ENCODE data around the gene GSTP1. TPM values are rescaled to one million over a fixed set of nuclear protein-coding genes. Genes with fewer than 3 reads are reported as not detected.
A peak's percentile ranks its signal among the peaks of the same experiment; 100 is the strongest.
"Not testable (repeated sequence)": the region's sequence is repeated elsewhere in the genome, so short reads cannot be mapped to it uniquely, and the experiment has no call there.

The GSTP1 gene
- 431 TPM for total RNA-seq

DNA sequence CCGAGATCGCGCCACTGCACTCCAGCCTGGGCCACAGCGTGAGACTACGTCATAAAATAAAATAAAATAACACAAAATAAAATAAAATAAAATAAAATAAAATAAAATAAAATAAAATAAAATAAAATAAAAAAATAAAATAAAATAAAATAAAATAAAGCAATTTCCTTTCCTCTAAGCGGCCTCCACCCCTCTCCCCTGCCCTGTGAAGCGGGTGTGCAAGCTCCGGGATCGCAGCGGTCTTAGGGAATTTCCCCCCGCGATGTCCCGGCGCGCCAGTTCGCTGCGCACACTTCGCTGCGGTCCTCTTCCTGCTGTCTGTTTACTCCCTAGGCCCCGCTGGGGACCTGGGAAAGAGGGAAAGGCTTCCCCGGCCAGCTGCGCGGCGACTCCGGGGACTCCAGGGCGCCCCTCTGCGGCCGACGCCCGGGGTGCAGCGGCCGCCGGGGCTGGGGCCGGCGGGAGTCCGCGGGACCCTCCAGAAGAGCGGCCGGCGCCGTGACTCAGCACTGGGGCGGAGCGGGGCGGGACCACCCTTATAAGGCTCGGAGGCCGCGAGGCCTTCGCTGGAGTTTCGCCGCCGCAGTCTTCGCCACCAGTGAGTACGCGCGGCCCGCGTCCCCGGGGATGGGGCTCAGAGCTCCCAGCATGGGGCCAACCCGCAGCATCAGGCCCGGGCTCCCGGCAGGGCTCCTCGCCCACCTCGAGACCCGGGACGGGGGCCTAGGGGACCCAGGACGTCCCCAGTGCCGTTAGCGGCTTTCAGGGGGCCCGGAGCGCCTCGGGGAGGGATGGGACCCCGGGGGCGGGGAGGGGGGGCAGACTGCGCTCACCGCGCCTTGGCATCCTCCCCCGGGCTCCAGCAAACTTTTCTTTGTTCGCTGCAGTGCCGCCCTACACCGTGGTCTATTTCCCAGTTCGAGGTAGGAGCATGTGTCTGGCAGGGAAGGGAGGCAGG lies at the start of gene GSTP1:
TSS of gene GSTP1 (plus strand) at position 566 of the 958 bp plus-strand sequence. CDS start at position 598, 32 bp downstream.
- DNase-seq = peak; percentile 97

DNA sequence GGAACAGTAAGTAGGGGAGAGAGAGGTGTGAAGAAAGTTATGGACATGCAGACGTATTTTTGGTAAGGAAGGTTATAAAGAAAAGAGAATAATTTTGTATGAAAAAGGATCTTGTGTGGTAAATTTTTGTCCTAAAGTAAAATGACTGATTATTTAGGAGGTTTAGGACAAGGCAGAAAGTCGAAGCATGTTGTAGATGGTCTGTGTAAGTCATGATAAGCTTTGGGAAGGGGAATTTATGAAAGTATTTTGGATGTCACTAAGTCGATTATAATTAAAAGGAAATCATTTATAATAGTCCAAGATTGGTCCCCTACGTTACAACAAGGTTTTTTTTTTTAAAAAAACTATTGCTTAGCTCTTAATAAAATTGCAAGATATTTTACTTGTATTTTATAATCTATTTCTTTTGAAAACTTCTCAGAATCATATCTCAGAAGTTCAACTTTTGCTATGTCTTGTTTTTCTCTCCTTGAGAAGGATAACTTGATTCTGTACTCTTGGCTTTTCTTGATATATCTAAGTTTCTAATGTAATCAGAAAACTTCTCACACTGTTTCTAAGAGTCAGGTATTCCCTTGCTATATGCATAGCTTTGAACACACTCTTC lies 49.4 kb upstream of the GSTP1 start:
- DNase-seq = no peak

DNA sequence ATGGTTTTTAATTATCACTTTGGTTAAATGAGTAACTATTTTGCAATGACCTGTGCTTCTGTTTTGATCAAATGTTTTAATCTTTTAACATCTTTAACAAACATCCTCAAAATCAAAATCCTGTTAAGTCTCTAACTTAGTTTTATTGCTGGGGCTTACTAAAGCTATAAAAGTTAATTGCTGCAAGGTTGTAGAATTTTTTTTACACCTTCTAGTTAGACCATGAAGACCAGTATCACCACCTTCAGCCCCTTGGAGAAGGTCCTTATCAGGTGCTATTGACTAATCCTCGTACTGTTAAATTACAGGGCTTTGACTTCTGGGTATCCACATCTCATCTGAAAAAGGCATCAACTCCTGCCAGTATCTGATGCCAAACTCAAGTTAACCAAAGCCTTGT lies 48.1 kb upstream of the GSTP1 start:
- DNase-seq = no peak

- DNase-seq = no peak
Observed at GRCh38 chr11:67538306-67538705, 45.3 kb upstream of the GSTP1 start.

DNA sequence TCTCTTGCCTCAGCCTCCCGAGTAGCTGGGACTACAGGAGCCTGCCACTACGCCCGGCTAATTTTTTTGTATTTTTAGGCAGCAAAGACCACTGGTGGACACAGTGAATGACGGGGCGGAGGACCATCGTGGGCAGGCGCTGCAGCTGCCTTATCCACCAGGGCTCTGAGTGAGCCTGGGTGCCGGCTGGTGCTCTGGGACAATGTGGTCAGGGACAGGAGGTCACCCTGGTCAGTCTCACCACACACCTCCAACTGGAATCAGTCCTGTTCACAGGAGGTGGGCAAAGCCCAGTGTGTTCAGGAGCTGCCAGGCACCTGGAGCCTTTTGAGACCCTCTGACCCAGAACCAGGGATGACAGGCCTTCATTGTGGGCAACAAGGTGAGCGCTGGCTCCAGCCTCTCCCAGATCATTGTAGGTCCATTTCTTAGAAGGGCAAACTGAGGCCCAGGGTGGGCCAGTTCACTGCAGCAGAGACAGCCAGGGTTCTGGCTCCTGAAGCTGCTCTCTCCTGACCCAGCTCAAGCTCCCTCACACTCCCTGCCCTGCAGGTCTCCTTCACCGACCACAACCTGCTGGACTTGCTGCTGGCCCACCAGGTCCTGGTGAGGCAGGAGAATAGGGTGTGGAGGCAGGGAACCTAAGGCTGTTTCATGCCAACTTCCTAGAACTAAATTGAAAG lies 44.6 kb upstream of the GSTP1 start:
- DNase-seq = no peak

- no peak for DNase-seq
Observed at GRCh38 chr11:67539550-67539949, 44.1 kb upstream of the GSTP1 start.

DNA sequence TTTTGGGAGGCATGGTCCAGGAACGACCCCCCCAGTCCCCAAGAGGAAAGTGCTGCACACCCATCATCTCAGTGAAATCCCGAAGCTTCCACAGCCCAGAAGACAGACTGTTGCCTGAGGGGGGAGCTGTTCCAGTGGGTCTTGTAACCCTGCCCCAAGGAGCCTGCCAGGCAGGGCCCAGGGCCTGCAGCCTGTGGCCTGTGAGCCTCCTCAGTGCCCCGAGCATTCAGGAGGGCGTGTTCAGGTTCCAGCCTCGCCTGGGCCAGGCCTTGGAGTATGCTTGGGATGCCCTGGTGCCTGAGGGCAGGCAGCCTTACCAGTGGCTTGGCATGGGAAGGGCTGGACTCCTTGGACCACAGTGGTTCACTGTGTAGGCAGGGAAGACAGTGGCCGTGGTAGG lies 42.4 kb upstream of the GSTP1 start:
- no peak for DNase-seq

DNA sequence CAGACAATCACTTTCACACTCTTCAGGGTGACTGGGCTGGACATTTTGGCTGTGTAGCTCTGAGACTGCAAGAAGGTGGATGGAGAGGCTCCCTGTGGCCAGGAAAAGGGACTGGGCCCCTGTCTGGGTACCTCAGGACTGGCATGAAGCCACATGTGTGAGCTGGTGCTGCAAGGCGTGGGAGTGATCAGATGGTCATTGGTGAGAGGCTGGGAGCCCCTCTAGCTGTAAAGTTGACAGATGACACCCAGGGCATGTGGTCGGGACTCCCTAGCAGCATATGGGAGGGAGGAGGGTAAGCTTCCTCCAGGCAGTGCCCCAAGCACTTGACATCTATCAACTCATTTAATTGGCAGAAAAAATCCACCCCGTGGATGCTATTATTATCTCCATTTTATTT lies 41.4 kb upstream of the GSTP1 start:
- DNase-seq = no peak

DNA sequence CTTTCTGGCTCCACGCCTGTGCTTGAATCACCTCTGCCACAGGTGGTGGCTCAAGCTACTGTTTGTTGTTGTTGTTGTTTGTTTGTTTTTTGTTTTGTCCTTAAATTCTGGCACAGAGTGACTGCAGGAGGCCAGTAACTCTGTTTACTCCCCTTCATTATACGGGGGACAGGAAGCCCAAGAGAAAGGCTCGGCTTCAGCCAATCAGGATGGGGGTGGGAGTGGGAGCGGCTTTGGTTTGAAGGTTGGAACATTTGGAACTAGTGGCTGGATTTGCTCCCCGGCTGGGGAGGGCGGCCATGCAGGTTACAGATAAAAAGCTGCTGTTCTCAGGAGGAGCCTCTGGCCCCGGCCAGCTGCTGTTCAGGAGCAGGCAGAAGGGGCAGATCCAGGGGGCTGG lies 40.6 kb upstream of the GSTP1 start:
- DNase-seq = no peak

DNA sequence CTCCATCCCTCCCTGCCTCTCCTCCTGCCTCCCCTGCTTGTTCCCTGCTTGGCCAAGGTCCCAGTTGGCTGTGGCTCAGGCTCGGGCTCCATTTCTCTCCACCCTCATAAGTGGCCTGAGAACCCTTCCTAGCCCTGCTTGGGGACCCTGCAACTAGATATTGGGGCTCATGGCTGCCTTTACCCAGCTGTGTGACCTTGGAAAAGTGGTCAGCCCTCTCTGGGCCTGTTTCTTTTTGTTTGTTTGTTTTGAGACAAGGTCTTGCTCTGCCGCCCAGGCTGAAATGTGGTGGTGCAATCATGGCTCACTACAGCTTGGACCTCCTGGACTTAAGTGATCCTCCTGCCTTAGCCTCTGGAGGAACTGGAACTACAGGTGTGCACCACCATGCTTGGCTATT lies 40.0 kb upstream of the GSTP1 start:
- DNase-seq = no peak

- peak; percentile 25 for DNase-seq
Observed at GRCh38 chr11:67544616-67545242, 38.9 kb upstream of the GSTP1 start.

DNA sequence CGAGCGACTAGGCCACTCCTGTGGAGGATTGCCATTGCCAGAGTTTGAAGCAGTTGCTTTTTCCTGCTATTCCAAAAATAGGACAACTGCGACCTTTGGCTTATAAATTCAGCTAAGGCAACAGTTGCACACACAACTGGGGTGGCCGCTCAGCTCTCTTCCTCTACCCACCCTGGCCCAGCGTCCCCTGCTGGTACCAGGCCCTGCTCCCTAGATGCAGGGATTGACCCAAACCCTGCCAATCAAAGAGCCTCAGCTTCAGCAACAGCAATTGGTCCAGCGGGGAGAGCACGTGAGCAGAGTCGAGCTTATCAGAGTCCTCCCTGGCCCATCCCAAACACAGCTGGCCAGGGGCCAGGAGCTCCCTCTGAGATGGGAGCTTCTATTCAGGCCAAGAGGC lies 38.3 kb upstream of the GSTP1 start:
- peak; percentile 61 for DNase-seq

- not testable (repeated sequence) for DNase-seq
Observed at GRCh38 chr11:67548112-67548511, 35.5 kb upstream of the GSTP1 start.

GRCh38 chr11:67548555-67549110 lies 35.0 kb upstream of the GSTP1 start:
- no peak for DNase-seq

GRCh38 chr11:67551127-67551526 lies 32.5 kb upstream of the GSTP1 start:
- no peak for DNase-seq

GRCh38 chr11:67551697-67552096 lies 31.9 kb upstream of the GSTP1 start:
- not testable (repeated sequence) for DNase-seq

GRCh38 chr11:67556244-67556643 lies 27.4 kb upstream of the GSTP1 start:
- no peak for DNase-seq

- DNase-seq = peak; percentile 74
Observed at GRCh38 chr11:67558084-67558772, 25.4 kb upstream of the GSTP1 start.

GRCh38 chr11:67561971-67562619 lies 21.5 kb upstream of the GSTP1 start:
- no peak for DNase-seq

DNA sequence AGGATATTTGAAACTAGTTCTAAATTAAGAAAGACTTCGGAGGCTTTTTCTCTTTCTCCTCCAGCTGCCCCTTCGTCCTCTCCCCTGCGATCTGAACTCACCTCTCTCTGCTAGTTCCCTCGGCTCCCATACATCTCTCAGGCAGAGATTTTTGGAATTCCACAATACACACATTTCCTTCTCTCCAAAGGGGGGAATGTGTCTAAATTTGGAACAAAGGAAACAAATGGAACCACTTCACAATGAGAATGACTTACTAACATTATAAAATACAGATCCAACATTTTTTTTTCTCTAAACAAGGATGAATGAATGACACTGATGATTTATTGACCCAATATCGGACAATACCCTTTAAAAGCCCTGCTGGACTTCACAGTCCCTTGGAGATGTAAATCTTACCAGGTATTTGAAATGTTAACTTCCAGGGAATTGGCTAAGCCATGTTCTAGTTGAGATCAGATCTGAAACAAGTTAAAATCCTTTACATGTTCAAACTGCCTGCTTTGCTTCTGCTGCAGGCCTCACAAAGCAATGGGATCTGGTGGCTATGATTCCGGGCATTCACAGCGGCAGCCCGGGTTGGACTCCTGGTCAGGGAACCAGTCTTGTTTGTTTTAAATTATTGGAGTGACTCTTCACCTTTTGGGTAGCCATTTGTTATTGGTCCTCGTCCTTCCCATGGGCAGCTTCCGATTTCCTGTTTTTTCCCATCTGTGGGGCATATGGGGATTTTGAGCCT lies 20.5 kb upstream of the GSTP1 start:
- no peak for DNase-seq

All from tongue (tissue), 2 donors.